HL-60/S4 treated with retinoic acid at 250 ng/mL for 4 days and 3 days (cell line): ENCODE measurements around the gene KDM4B.
"Not testable (repeated sequence)": the region's sequence is repeated elsewhere in the genome, so short reads cannot be mapped to it uniquely, and the experiment has no call there.

ENCODE experiments used
- in situ Hi-C: fragments of 300-500 bp; cut with MboI; formaldehyde crosslinking; loops from 2 replicates; pipeline ENCODE4 v1.7.0; 2022; ENCODE audit warnings: low sequenced_read_pairs

KDM4B gene

DNA sequence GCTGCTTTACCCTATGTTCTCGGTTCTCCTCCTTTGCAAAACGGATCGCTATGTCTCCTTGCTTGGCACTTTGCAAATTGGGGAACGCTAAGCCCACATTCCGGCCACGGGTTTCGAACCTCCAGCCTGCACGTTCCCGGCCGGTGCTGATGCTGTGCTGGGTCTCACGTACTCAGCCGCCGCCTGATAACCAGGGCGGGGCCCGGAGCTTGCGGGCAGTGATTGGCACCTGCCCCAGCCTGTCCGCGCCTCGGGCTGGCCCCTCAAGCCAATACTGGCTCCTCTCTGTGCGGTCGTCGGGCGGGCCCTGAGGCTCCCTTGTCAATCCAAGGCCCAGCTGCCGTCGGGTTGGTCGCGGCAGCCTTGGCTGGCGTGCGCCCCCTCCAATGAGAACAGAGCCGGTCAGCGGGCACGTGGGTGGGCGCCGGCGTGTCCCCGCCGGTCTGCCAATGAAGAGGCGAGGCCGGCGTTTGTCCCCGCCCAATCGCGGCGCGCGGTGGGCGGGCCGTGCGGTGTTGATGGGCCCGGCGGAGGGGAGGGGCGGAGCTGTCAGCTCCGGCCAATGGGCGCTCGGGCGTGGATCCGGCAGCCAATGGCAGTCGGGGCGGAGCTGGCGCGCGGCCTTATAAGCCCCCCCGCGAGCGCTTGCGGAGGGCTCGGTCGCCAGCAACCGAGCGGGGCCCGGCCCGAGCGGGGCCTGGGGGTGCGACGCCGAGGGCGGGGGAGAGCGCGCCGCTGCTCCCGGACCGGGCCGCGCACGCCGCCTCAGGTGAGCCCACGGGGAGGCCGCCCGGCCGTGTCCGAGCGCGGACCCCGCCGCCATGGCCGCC is at the start of gene KDM4B:
Gene KDM4B (plus strand): TSS at position 652 of the 830 bp plus-strand sequence. CDS start 63,778 bp downstream, outside the sequence.
- in situ Hi-C loops, result no loop called here

DNA sequence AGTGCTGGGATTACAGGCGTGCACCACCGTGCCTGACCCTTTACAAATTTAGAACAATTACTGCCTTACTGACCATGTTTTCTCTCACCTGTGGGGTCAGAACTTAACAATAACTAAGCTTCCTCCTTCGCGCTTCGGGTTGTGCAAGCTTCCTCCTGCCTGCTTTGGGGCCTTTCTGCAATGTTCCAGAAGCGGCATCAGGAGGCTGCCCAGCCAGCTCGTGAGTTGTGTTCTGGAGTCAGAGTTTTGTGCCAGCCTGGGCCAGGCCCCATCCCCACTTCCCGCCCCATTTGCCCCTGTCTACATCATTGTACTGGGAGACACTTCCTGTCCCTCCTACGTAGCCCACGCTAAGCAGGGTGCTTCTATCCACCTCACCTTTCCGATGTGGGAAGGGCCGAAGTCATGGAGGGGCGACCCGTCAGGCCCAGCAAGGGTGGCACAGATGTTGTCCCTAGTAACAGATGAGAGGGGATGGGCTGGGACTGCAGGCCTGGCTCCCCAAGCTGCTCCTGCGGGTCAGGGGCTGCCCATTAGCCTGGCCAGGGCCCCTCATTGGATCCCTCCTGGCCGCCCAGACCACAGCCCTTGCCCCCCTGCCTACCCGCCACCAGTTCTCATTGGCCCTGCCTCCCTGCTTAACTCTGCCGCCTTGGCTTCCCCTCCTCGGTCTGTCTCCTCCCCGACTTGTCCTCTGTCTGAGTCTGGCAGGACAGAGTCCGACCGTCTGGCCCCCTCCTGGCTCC is 46.2 kb upstream of the KDM4B start:
- in situ Hi-C loops, result no loop called here

DNA sequence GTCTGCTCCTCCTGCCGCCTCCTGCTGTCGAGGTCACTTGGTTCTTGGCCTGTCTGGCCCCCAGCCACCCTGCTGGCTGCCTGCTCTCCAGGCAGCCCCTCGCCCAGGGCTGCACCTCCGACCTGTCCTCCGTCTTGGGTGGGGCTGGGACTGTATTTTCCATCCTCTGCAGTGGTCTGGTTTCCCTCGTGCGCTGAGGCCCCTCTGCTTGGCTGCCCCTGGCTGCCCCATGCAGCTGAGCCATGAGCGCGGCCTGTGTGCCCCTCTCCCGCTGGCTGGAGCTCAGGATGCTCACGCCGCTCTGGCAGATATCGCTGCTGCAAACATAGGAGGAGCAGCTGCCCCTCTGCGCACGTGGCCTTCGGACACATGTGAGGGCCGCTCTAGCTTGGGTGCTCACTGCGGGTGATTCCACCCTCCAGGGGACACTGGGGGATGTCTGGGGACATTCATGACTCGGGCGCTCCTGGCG is 45.6 kb upstream of the KDM4B start:
- in situ Hi-C loops, result no loop called here

DNA sequence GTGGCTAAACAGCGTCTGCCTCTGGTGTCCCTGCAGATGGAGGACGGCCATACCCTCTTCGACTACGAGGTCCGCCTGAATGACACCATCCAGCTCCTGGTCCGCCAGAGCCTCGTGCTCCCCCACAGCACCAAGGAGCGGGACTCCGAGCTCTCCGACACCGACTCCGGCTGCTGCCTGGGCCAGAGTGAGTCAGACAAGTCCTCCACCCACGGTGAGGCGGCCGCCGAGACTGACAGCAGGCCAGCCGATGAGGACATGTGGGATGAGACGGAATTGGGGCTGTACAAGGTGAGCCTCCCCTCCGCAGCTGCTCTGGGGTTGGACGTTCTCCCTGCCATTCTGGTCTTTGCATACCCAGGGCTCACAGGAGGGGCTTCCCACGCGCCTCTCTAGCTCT is 39.7 kb upstream of the KDM4B start:
- in situ Hi-C loops, result no loop called here

DNA sequence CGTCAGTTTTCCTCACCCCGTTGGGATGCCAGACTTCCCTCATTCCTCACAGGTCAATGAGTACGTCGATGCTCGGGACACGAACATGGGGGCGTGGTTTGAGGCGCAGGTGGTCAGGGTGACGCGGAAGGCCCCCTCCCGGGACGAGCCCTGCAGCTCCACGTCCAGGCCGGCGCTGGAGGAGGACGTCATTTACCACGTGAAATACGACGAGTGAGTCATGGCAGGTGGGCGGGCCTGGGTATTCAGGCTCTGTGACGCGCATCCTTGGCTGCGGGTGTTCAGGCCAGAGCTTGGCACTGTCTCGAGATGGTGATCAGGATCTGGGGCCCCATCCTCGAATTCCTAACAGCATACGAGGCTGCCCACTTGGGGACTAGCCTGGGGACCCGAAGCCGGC is 38.2 kb upstream of the KDM4B start:
- in situ Hi-C loops, result no loop called here

GRCh38 chr19:4932711-4933110 is 36.2 kb upstream of the KDM4B start:
- in situ Hi-C loops, result no loop called here

DNA sequence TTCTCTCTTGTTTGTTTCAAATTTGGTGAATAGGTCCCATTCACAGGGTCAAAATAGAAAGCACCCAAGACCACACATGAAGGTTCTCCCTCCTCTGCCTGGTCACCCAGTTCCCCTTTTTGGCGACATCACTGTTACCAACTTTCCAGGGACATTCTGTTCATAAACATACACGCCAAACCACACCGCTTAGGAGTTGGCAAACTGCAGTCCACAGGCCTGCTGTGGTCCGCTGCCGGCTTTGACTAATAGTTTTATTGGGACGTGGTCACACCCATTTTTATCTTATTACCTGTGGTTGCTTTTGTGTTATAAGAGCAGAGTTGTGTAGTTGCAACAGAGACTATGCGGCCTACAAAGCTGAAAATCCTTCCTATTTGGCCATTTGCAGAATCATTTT is 35.4 kb upstream of the KDM4B start:
- in situ Hi-C loops, result no loop called here

DNA sequence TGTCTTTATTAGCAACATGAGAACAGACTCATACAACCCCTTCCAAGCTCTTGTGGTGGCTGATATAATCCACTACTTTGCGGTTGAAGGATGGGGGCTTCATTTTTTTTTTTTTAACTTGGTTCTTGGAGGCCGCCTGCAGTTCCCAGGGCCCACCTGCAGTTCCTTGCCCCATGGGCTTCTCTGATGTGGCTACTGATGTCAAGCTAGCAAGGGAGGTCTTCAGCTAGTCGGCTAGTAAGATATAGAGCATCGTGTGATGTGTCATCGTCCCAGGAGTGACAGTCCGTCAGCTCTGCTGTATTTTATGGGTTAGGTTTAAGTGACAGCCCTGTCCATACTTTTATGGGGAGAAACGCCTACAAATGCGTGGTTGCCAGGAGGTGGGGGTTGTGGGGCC is 33.5 kb upstream of the KDM4B start:
- in situ Hi-C loops, result no loop called here

DNA sequence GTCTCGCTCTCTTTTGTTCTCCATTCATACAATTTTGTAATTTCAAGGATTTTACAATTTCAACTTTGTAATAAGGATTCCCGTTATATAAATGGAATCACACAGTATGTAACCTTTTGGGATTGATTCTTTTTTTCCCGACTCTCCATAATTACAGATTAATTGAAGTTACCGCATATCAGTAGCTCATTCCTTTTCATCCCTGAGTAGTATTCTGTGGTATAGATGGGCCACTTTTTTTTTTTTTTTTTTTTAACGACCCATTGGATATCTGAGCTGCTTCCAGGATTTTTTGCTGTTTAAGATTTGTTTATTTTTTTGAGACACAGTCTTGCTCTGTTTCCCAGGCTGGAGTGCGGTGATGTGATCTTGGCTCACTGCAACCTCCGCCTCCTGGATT is 31.9 kb upstream of the KDM4B start:
- in situ Hi-C loops, result no loop called here

GRCh38 chr19:4938461-4938860 is 30.5 kb upstream of the KDM4B start:
- in situ Hi-C loops, result not testable (repeated sequence)

DNA sequence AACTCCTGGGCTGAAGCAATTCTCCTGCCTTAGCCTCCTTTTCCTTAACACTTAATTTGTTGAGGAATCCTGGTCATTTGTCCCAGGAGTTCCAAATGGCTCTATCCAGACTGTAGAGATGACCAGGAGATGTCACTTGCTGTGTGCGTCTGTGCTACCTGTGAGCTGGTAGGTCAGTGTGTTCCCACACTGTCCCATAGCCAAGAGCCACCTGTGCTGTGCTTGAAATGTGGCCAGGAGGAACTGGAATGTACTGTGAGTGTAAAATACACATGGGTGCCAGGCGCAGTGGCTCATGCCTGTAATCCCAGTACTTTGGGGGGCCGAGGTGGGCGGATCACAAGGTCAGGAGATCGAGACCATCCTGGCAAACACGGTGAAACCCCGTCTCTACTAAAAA is 29.4 kb upstream of the KDM4B start:
- in situ Hi-C loops, result no loop called here

DNA sequence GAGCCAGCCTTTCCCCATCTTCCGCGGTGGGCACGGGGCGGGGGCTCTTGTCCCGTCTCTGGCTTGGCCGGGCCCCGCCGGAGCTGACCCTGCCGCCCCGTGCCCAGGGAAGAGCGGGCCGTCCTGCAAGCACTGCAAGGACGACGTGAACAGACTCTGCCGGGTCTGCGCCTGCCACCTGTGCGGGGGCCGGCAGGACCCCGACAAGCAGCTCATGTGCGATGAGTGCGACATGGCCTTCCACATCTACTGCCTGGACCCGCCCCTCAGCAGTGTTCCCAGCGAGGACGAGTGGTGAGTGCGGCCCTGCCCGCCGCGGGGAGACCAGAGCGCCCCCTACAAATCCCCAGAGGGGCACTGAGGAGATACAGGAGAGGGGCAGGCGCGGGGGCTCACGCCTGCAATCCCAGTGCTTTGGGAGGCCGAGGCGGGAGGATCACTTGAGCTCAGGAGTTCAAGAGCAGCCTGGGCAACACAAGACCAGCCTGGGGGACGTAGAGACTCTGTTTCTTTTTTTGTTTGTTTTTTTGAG is 27.2 kb upstream of the KDM4B start:
- in situ Hi-C loops, result not testable (repeated sequence)

GRCh38 chr19:4950650-4951049 is 18.3 kb upstream of the KDM4B start:
- in situ Hi-C loops, result not testable (repeated sequence)

DNA sequence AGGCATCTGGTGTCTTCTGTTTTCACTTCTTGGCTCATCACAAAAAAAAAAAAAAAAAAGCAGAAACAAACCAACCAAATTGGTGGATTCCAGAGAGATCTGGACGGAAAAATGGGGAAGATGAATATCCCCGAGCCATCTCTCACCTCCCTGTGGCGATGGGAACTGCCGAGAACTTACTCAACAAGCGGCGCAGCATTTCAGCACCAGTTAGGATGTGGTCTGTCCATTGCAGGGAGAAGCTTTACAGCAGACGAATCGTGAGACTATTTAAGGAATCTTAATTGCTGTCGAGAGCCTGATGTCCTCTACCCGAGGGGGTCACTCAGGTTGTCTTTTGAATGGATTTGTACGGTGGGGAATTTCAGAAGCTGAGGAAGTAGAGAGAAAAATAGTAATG is 17.3 kb upstream of the KDM4B start:
- in situ Hi-C loops, result no loop called here

DNA sequence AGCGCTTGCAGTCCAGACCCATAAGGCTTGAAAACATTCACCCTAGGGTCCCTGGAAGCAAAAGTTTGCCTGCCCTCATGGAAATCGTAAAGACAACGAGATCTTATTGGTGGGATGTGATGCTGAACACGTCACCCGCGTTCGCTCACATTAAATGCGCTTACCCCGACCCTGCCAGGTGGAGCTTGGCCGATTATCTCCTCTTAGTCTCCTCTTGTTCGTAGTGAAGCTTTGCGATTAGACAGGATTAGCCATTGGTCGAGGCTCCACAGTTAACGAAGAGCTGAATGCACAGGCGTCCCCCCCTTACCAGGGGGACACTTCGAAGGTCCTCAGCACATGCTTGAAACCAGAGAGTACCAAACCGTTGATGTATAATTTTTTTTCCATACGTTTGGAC is 16.0 kb upstream of the KDM4B start:
- in situ Hi-C loops, result no loop called here

DNA sequence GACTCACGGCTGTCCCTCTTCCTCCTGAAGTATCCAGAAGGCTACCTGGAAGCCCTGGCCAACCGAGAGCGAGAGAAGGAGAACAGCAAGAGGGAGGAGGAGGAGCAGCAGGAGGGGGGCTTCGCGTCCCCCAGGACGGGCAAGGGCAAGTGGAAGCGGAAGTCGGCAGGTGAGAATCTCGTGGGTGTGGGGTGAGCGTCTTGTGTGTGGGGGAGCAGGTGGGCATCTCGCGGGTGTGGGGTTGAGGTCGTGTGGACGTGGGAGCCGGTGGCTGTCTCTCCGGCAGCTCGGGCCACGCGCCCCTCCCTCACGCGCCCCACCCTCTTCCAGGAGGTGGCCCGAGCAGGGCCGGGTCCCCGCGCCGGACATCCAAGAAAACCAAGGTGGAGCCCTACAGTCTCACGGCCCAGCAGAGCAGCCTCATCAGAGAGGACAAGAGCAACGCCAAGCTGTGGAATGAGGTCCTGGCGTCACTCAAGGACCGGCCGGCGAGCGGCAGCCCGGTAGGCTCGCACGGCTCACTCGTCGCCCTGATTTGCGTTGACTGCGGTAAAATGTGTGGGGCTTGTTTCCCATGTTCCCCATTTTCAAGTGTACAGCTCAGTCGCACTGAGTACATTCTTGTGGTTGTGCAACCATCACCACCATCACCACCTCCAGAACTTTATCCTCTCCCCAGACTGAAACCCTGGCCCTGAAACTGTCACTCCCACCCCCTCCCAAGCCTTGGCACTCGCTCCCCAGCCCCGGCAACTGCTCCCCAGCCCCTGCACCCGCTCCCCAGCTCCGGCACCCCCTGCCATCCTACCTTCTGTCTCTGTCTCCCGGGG is 14.4 kb upstream of the KDM4B start:
- in situ Hi-C loops, result not testable (repeated sequence)

GRCh38 chr19:4955274-4955673 is 13.6 kb upstream of the KDM4B start:
- in situ Hi-C loops, result no loop called here

- in situ Hi-C loops, result no loop called here
These were observed 10.9 kb upstream of the KDM4B start for GRCh38 chr19:4957981-4958380.

DNA sequence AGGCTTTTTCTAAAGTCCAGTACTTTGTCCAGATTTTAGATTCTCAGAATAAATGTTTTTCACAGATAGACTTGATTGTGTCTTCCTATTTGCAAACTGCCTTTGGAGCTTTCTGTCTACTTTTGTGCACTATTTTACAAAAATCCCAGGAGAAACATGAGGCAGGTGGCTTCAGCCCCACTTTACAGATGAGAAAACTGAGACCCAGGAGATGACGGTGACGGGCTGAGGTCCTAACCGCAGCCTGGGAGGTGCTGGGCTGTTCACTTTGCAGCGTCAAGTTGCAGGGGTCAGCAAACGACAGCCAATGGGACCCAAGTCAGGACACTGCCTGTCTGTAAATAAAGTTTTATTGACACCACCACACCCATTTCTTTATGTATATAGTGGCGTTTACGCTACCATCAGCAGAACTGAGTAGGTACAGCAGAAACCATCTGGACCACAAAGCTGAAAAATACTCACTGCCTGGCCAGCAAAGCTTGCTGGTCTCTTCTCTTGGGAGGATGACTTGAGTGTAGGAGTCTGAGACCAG is 6.8 kb upstream of the KDM4B start:
- in situ Hi-C loops, result no loop called here

- in situ Hi-C loops, result no loop called here
These were observed 3.9 kb upstream of the KDM4B start for GRCh38 chr19:4965061-4965460.

GRCh38 chr19:4966591-4966990 is 2.3 kb upstream of the KDM4B start:
- in situ Hi-C loops, result no loop called here
